Fibroblast of upper back skin (primary cell): Measurements from ENCODE around the gene MIEF1.

Experiments
- DNase-seq: peaks from one replicate; pipeline ENCODE4 v3.0.0-alpha.2; 2013

MIEF1 gene

GRCh38 chr22:39502109-39502788 is at the start of gene MIEF1:
Gene MIEF1 (plus strand): TSS chr22:39502290. CDS start chr22:39511295, 9,005 bp downstream.
- peak; percentile 94 for DNase-seq

GRCh38 chr22:39452740-39453040 is 49.4 kb upstream of the MIEF1 start:
- no peak for DNase-seq

GRCh38 chr22:39453765-39454378 is 48.2 kb upstream of the MIEF1 start:
- no peak for DNase-seq

- DNase-seq: no peak
Observed at GRCh38 chr22:39454385-39454871, 47.7 kb upstream of the MIEF1 start.

- DNase-seq: no peak
Observed at GRCh38 chr22:39456522-39457197, 45.4 kb upstream of the MIEF1 start, which contains the start of gene MGAT3. Gene MGAT3 (plus strand): TSS chr22:39457012. CDS start chr22:39487348, 30,336 bp downstream.

- DNase-seq: no peak
Observed at GRCh38 chr22:39457198-39457555, 44.9 kb upstream of the MIEF1 start.

- no peak for DNase-seq
Observed at GRCh38 chr22:39457556-39458443, 44.3 kb upstream of the MIEF1 start.

- DNase-seq: no peak
Observed at GRCh38 chr22:39458444-39459083, 43.5 kb upstream of the MIEF1 start.

GRCh38 chr22:39459681-39460080 is 42.4 kb upstream of the MIEF1 start:
- no peak for DNase-seq

GRCh38 chr22:39462443-39463221 is 39.5 kb upstream of the MIEF1 start:
- no peak for DNase-seq

GRCh38 chr22:39463277-39463676 is 38.8 kb upstream of the MIEF1 start:
- DNase-seq: no peak

- no peak for DNase-seq
Observed at GRCh38 chr22:39463931-39464390, 38.1 kb upstream of the MIEF1 start.

- DNase-seq: no peak
Observed at GRCh38 chr22:39466228-39467006, 35.7 kb upstream of the MIEF1 start.

GRCh38 chr22:39467390-39467895 is 34.6 kb upstream of the MIEF1 start:
- DNase-seq: no peak

- no peak for DNase-seq
Observed at GRCh38 chr22:39468487-39469325, 33.4 kb upstream of the MIEF1 start.

GRCh38 chr22:39469326-39469680 is 32.8 kb upstream of the MIEF1 start:
- no peak for DNase-seq

GRCh38 chr22:39469681-39470450 is 32.2 kb upstream of the MIEF1 start:
- no peak for DNase-seq

- no peak for DNase-seq
Observed at GRCh38 chr22:39470451-39471291, 31.4 kb upstream of the MIEF1 start.
